Loucy (cell line): ENCODE results near the gene PPP2R1A.
A peak's percentile ranks its signal among the peaks of the same experiment; 100 is the strongest.

Experiments
- H2AFZ ChIP-seq: fragments of 200-600 bp; sonication (generic); 2 replicates; pipeline ENCODE4 v1.6.0; 2016; ENCODE audit warnings: antibody characterized with exemption, mild to moderate bottlenecking, low read length, moderate library complexity
- H3F3A ChIP-seq: fragments of 200-600 bp; 2 replicates; pipeline ENCODE4 v1.6.0; 2016; ENCODE audit warnings: antibody characterized with exemption, low read depth, mild to moderate bottlenecking
- H3K27me3 ChIP-seq: fragments of 200-600 bp; sonication (generic); 2 replicates; pipeline ENCODE4 v1.6.1; 2014; ENCODE audit warnings: low read length, mild to moderate bottlenecking; ENCODE audit not compliant: insufficient read depth, poor library complexity, severe bottlenecking
- H3K36me3 ChIP-seq: fragments of 200-600 bp; sonication (generic); 2 replicates; pipeline ENCODE4 v1.6.1; 2016; ENCODE audit warnings: low read length; ENCODE audit not compliant: insufficient read depth
- H3K4me1 ChIP-seq: fragments of 200-600 bp; sonication (generic); 2 replicates; pipeline ENCODE4 v1.5.1; 2014; ENCODE audit warnings: low read length, mild to moderate bottlenecking; ENCODE audit not compliant: insufficient read depth, poor library complexity, severe bottlenecking
- H3K4me2 ChIP-seq: fragments of 200-600 bp; sonication (generic); 2 replicates; pipeline ENCODE4 v1.6.0; 2014; ENCODE audit warnings: antibody characterized with exemption, low read length, low read depth, mild to moderate bottlenecking; ENCODE audit not compliant: poor library complexity, severe bottlenecking
- H3K4me3 ChIP-seq: fragments of 200-600 bp; sonication (generic); 2 replicates; pipeline ENCODE4 v1.5.1; 2014; ENCODE audit warnings: low read length, mild to moderate bottlenecking, mixed read lengths; ENCODE audit not compliant: poor library complexity, severe bottlenecking
- H3K79me2 ChIP-seq: fragments of 200-600 bp; sonication (generic); 2 replicates; pipeline ENCODE4 v1.6.1; 2014; ENCODE audit warnings: low read length; ENCODE audit not compliant: insufficient read depth
- H3K9ac ChIP-seq: fragments of 200-600 bp; sonication (generic); 2 replicates; pipeline ENCODE4 v1.6.0; 2014; ENCODE audit warnings: mild to moderate bottlenecking, low read depth, low read length, moderate library complexity; ENCODE audit not compliant: poor library complexity, severe bottlenecking
- H3K9me2 ChIP-seq: fragments of 200-600 bp; sonication (generic); replicated peaks from 2 replicates; pipeline ENCODE4 v1.6.1; 2016; ENCODE audit warnings: low read depth, low read length, mixed read lengths
- H3K9me3 ChIP-seq: fragments of 200-600 bp; sonication (generic); 2 replicates; pipeline ENCODE4 v1.6.1; 2014; ENCODE audit warnings: mild to moderate bottlenecking, antibody characterized with exemption, low read length, low read depth; ENCODE audit not compliant: insufficient read depth
- H4K20me1 ChIP-seq: fragments of 200-600 bp; sonication (generic); 2 replicates; pipeline ENCODE4 v1.6.0; 2014; ENCODE audit warnings: antibody characterized with exemption, low read length, mild to moderate bottlenecking; ENCODE audit not compliant: insufficient read depth, poor library complexity, severe bottlenecking
- EZH2phosphoT487 ChIP-seq: fragments of 200-600 bp; IDR thresholded peaks from 2 replicates; pipeline ENCODE4 v1.6.1; 2018; ENCODE audit warnings: antibody characterized with exemption, mild to moderate bottlenecking, moderate library complexity, borderline replicate concordance
- TF ChIP-seq, protein P1 (sequence below): fragments of 200-600 bp; sonication (generic); conservative IDR thresholded peaks from 2 replicates; pipeline ENCODE4 v1.5.1; 2014; ENCODE audit warnings: mild to moderate bottlenecking, antibody characterized with exemption, low read length

Gene PPP2R1A

DNA sequence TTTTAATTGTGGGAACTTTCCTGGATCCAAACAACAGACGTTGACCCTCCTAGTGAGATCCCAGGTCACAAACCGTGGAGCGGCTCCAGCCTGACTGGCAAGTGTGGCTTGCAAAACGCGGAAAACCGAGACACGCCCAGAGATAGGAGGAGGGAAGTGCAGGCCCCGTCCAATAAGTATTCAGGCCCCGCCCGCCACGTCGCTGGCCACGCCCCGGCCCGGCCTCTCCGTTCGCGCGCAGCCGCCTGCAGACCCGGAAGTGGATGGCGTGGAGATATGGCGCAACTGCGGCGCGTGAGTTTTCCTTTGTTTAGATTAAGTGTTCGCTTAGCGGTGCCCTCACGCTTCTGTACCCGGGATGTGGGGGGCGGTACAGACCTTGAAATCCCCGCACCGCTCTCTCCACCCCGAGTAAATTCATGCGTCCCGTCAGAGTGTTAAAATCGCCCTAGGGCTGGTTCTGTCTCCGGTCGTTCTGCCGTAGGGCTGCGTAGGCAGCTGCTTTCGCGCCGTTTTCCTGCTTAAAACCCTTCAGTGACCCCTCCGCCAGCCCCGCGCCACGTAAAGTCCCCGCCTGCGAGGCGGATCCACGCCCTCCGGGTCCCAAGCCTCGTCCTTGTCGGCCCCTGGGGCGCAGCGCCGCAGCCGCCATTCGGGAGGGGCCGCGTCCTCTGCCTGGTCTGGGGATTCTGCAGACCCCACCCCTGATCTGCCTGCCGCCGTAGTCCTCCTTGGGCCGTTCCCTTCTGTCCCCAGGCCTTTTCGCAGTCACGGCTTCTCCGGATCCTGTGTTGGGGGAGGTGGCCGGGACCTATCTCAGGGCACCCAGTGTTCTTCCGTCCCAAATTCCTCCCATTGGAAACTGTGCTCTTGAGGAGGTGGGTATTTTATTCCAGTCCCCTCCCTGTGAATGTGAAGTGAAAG, 79.7 kb downstream of the PPP2R1A start, which contains the start of gene ZNF766:
TSS of gene ZNF766 (plus strand) at position 250 of the 924 bp plus-strand sequence. CDS start at position 277, 27 bp downstream.
- Histone ChIP-seq H3K4me1 (peaks cover 22% of the 10 kb centered on the region), H3K36me3 (no peaks in the 10 kb centered on the region), H3K4me3 (peak within 1 kb of the TSS; percentile 87), H3K9me3 (no peaks in the 10 kb centered on the region), H4K20me1 (peaks cover 32% of the 10 kb centered on the region), H3K9me2 (no peaks in the 10 kb centered on the region), H2AFZ (peak within 1 kb of the TSS; percentile 88), H3K79me2 (peaks cover 50% of the 10 kb centered on the region), H3K9ac (peak within 1 kb of the TSS; percentile 95), H3K27me3 (no peaks in the 10 kb centered on the region), H3F3A (no peaks in the 10 kb centered on the region), H3K4me2 (peak within 1 kb of the TSS; percentile 77)
- TF ChIP-seq EZH2phosphoT487 = no peak
- TF ChIP-seq, protein P1, sequence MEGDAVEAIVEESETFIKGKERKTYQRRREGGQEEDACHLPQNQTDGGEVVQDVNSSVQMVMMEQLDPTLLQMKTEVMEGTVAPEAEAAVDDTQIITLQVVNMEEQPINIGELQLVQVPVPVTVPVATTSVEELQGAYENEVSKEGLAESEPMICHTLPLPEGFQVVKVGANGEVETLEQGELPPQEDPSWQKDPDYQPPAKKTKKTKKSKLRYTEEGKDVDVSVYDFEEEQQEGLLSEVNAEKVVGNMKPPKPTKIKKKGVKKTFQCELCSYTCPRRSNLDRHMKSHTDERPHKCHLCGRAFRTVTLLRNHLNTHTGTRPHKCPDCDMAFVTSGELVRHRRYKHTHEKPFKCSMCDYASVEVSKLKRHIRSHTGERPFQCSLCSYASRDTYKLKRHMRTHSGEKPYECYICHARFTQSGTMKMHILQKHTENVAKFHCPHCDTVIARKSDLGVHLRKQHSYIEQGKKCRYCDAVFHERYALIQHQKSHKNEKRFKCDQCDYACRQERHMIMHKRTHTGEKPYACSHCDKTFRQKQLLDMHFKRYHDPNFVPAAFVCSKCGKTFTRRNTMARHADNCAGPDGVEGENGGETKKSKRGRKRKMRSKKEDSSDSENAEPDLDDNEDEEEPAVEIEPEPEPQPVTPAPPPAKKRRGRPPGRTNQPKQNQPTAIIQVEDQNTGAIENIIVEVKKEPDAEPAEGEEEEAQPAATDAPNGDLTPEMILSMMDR = no peak

DNA sequence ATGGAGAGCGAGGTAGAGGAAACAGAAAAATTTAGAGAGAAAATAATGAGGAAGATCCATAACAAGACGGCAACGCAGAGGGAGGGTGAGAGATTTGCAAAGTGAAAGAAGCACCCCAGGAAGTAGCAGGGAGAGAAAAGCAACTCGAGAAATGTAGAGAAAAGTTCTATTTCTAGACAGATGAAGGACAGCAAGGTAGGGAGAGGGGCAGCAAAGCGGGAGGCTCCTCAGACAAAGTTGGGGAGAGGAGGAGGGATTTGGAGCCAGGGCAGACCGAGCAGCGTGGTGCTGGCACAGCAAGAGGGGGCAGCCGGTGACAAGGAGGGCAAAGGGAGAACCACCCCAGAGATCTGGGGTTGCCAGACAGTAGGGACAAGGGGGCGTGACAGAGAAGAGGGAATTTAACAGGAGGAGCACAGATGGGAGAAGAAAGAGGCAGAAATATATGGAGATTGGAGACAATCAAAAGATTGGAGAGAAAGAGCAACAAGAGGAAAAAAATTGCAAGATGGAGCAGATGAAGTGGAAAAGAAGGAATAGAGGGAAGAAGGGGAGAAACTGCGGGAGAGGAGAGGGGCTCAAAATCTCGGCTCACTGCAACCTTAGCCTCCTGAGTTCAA, 80.5 kb downstream of the PPP2R1A start:
- H3K4me1 ChIP-seq = peaks cover 29% of the 10 kb centered on the region
- H3K9me3 ChIP-seq = no peaks in the 10 kb centered on the region
- H3K36me3 ChIP-seq = no peaks in the 10 kb centered on the region
- no peaks in the 10 kb centered on the region for H3F3A ChIP-seq
- peak overlapping the region; percentile 88; the same call in 1 of the 2 replicates for H2AFZ ChIP-seq
- peaks cover 38% of the 10 kb centered on the region for H4K20me1 ChIP-seq
- H3K4me2 ChIP-seq = peak overlapping the region; percentile 77
- no peaks in the 10 kb centered on the region for H3K27me3 ChIP-seq
- H3K9me2 ChIP-seq = no peaks in the 10 kb centered on the region
- TF ChIP-seq EZH2phosphoT487 = no peak
- TF ChIP-seq, protein P1 = no peak
- peak overlapping the region; percentile 87 for H3K4me3 ChIP-seq
- peaks cover 58% of the 10 kb centered on the region for H3K79me2 ChIP-seq
- peak overlapping the region; percentile 95 for H3K9ac ChIP-seq

DNA sequence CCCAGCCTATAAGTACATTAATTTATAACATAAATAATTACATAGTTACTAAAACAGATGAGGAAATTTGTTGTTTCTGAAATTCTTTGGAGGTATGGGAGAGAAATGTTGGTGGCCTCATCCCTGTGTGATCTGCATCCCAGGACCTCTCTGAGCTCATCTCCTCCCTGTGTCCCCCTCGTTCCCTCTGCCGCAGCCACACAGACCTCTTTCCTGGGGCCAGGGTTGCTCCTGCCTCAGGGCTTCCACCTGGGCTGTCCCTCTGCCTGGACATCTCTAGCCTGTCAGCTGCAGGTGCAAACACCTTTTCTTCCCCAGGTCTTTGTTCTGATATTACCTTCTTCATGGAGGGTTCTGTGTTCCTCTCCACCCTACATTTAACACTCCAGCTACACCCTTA, 83.4 kb downstream of the PPP2R1A start:
- no peak overlapping the region for H3K4me3 ChIP-seq
- H3F3A ChIP-seq = no peaks in the 10 kb centered on the region
- no peak overlapping the region for H2AFZ ChIP-seq
- no peaks in the 10 kb centered on the region for H3K9me3 ChIP-seq
- no peaks in the 10 kb centered on the region for H3K36me3 ChIP-seq
- peak overlapping the region; percentile 35 for H3K4me2 ChIP-seq
- H3K79me2 ChIP-seq = peaks cover 87% of the 10 kb centered on the region
- H3K9ac ChIP-seq = no peak overlapping the region
- no peaks in the 10 kb centered on the region for H3K9me2 ChIP-seq
- H3K4me1 ChIP-seq = peaks cover 45% of the 10 kb centered on the region
- no peak for TF ChIP-seq EZH2phosphoT487
- TF ChIP-seq, protein P1 = no peak
- no peaks in the 10 kb centered on the region for H3K27me3 ChIP-seq
- H4K20me1 ChIP-seq = peaks cover 56% of the 10 kb centered on the region
